H9 (cell line): Measurements from ENCODE around the gene RNF220. TPM values are rescaled to one million over a fixed set of nuclear protein-coding genes. Genes with fewer than 3 reads are reported as not detected.
"Not testable (repeated sequence)": the region's sequence is repeated elsewhere in the genome, so short reads cannot be mapped to it uniquely, and the experiment has no call there.

Experiments
- DNase-seq: peaks from one replicate; pipeline ENCODE4 v3.0.0-alpha.2; 2017
- H2AFZ ChIP-seq: one replicate; pipeline ENCODE4 v1.6.1; 2013; ENCODE audit warnings: mild to moderate bottlenecking, low read length, control low read depth, moderate library complexity
- H2AK5ac ChIP-seq: 2 replicates; pipeline ENCODE4 v1.6.1; 2013; ENCODE audit warnings: low read length, control low read depth, mixed read lengths; ENCODE audit not compliant: insufficient read length
- H2BK120ac ChIP-seq: one replicate; pipeline ENCODE4 v1.6.1; 2013; ENCODE audit warnings: low read depth, mild to moderate bottlenecking, low read length, control low read depth, inconsistent platforms; ENCODE audit not compliant: poor library complexity, severe bottlenecking
- H2BK12ac ChIP-seq: 2 replicates; pipeline ENCODE4 v1.6.1; 2013; ENCODE audit warnings: low read length, control low read depth, mixed read lengths, low read depth; ENCODE audit not compliant: insufficient read length
- H2BK15ac ChIP-seq: 2 replicates; pipeline ENCODE4 v1.6.1; 2013; ENCODE audit warnings: low read depth, low read length, control low read depth
- H2BK20ac ChIP-seq: one replicate; pipeline ENCODE4 v1.6.1; 2013; ENCODE audit warnings: low read depth, mild to moderate bottlenecking, low read length, control low read depth, inconsistent platforms; ENCODE audit not compliant: poor library complexity, severe bottlenecking
- H2BK5ac ChIP-seq: 2 replicates; pipeline ENCODE4 v1.6.1; 2013; ENCODE audit warnings: low read length, control low read depth, mixed read lengths; ENCODE audit not compliant: insufficient read length
- H3K14ac ChIP-seq: 2 replicates; pipeline ENCODE4 v1.6.1; 2013; ENCODE audit warnings: low read length, control low read depth; ENCODE audit not compliant: insufficient read depth
- H3K18ac ChIP-seq: 2 replicates; pipeline ENCODE4 v1.6.1; 2013; ENCODE audit warnings: low read depth, mild to moderate bottlenecking, mixed read lengths, low read length, control low read depth; ENCODE audit not compliant: insufficient read length
- H3K23ac ChIP-seq: 2 replicates; pipeline ENCODE4 v1.6.1; 2013; ENCODE audit warnings: low read length, control low read depth, mixed read lengths, low read depth; ENCODE audit not compliant: insufficient read length
- H3K23me2 ChIP-seq: 2 replicates; pipeline ENCODE4 v1.6.1; 2013; ENCODE audit warnings: low read depth, mild to moderate bottlenecking, mixed read lengths, low read length, control low read depth; ENCODE audit not compliant: insufficient read length, poor library complexity, severe bottlenecking
- H3K27ac ChIP-seq: 2 replicates; pipeline ENCODE4 v1.5.1; 2013; ENCODE audit warnings: low read length, control low read depth, mixed read lengths, low read depth; ENCODE audit not compliant: insufficient read length
- H3K27me3 ChIP-seq: 2 replicates; pipeline ENCODE4 v1.6.1; 2013; ENCODE audit warnings: low read length, control low read depth, inconsistent platforms; ENCODE audit not compliant: insufficient read depth
- H3K4ac ChIP-seq: 2 replicates; pipeline ENCODE4 v1.6.1; 2013; ENCODE audit warnings: low read depth, mild to moderate bottlenecking, control low read depth, inconsistent platforms, low read length, moderate library complexity
- H3K4me1 ChIP-seq: 2 replicates; pipeline ENCODE4 v1.6.1; 2013; ENCODE audit warnings: low read length, control low read depth, inconsistent platforms; ENCODE audit not compliant: insufficient read depth
- H3K4me2 ChIP-seq: 2 replicates; pipeline ENCODE4 v1.6.1; 2013; ENCODE audit warnings: low read length, control low read depth, mixed read lengths; ENCODE audit not compliant: insufficient read length, insufficient read depth
- H3K56ac ChIP-seq: 2 replicates; pipeline ENCODE4 v1.6.1; 2013; ENCODE audit warnings: low read depth, mild to moderate bottlenecking, mixed read lengths, low read length, control low read depth; ENCODE audit not compliant: insufficient read length
- H3K79me1 ChIP-seq: 2 replicates; pipeline ENCODE4 v1.6.1; 2013; ENCODE audit warnings: low read depth, mild to moderate bottlenecking, moderate library complexity, low read length, control low read depth, inconsistent platforms; ENCODE audit not compliant: insufficient read depth, poor library complexity, severe bottlenecking
- H3K79me2 ChIP-seq: 2 replicates; pipeline ENCODE4 v1.6.1; 2013; ENCODE audit warnings: low read length, control low read depth, inconsistent platforms; ENCODE audit not compliant: insufficient read depth
- H3K9ac ChIP-seq: 2 replicates; pipeline ENCODE4 v1.6.1; 2013; ENCODE audit warnings: low read length, control low read depth, mixed read lengths; ENCODE audit not compliant: insufficient read length; ENCODE audit errors: extremely low read depth
- H3K9me3 ChIP-seq: one replicate; pipeline ENCODE4 v1.6.1; 2013; ENCODE audit warnings: low read depth, low read length, inconsistent platforms; ENCODE audit not compliant: control insufficient read depth
- H3T11ph ChIP-seq: one replicate; pipeline ENCODE4 v1.6.1; 2013; ENCODE audit warnings: mild to moderate bottlenecking, low read length, control low read depth, inconsistent platforms
- H4K20me1 ChIP-seq: one replicate; pipeline ENCODE4 v1.6.1; 2013; ENCODE audit not compliant: control insufficient read depth, insufficient read length, insufficient read depth
- H4K5ac ChIP-seq: 2 replicates; pipeline ENCODE4 v1.6.1; 2013; ENCODE audit warnings: low read depth, mild to moderate bottlenecking, mixed read lengths, low read length, control low read depth; ENCODE audit not compliant: insufficient read length
- H4K8ac ChIP-seq: replicated peaks from 2 replicates; pipeline ENCODE4 v1.6.1; 2013; ENCODE audit warnings: low read length, control low read depth, mixed read lengths, low read depth; ENCODE audit not compliant: insufficient read length
- H4K91ac ChIP-seq: 2 replicates; pipeline ENCODE4 v1.6.1; 2013; ENCODE audit warnings: low read depth, mild to moderate bottlenecking, moderate library complexity, mixed read lengths, low read length, control low read depth; ENCODE audit not compliant: insufficient read length
- H3K27ac Mint-ChIP-seq, 3 experiments: 2 replicates in 2 of 3; 3 replicates in 1 of 3; pipeline ENCODE4 v1.8.0; 2020 to 2021; ENCODE audit warnings: mixed read lengths in 3 of 3, mild to moderate bottlenecking in 1 of 3, moderate library complexity in 1 of 3
- H3K27me3 Mint-ChIP-seq: 2 replicates; pipeline ENCODE4 v1.8.0; 2021; ENCODE audit warnings: low read depth, mild to moderate bottlenecking, moderate library complexity, mixed read lengths
- H3K36me3 Mint-ChIP-seq, 3 experiments: 2 replicates in 2 of 3; 3 replicates in 1 of 3; pipeline ENCODE4 v1.8.0; 2020 to 2021; ENCODE audit warnings: low read depth in 3 of 3, mixed read lengths in 3 of 3; ENCODE audit not compliant: insufficient read depth in 1 of 3
- H3K4me1 Mint-ChIP-seq, 2 experiments: 2 replicates each; pipeline ENCODE4 v1.8.0; 2020; ENCODE audit warnings: mixed read lengths in 2 of 2
- H3K4me3 Mint-ChIP-seq, 2 experiments: 2 replicates in 1 of 2; 3 replicates in 1 of 2; pipeline ENCODE4 v1.8.0; 2020 to 2021; ENCODE audit warnings: mild to moderate bottlenecking in 2 of 2, mixed read lengths in 2 of 2, moderate library complexity in 1 of 2
- H3K9me3 Mint-ChIP-seq, 2 experiments: 2 replicates in 1 of 2; 3 replicates in 1 of 2; pipeline ENCODE4 v1.8.0; 2020; ENCODE audit warnings: mild to moderate bottlenecking in 2 of 2, mixed read lengths in 2 of 2, moderate library complexity in 1 of 2
- WGBS: extraction: QIAGEN DNeasy Blood & Tissue Kit; methylation state at CpG from one replicate; pipeline ENCODE4 v1.1.7; 2013; ENCODE audit warnings: missing lambda C conversion rate, low lambda C conversion rate, mixed read lengths; ENCODE audit not compliant: insufficient read length; ENCODE audit errors: extremely low coverage; 5-methylcytosine and 5-hydroxymethylcytosine counted together
- total RNA-seq: library from RNA; stranded (reverse); gene quantifications from 2 replicates; pipeline ENCODE4 v1.2.1, GENCODE V29; 2021
- TF ChIP-seq, protein P1 (sequence below): fragments of 200-600 bp; sonication (generic); conservative IDR thresholded peaks from 3 replicates; pipeline ENCODE4 v1.8.0; 2021; ENCODE audit warnings: antibody characterized with exemption, mild to moderate bottlenecking

RNF220 gene
- total RNA-seq, 1 experiment from 2014 or later: 109 TPM

DNA sequence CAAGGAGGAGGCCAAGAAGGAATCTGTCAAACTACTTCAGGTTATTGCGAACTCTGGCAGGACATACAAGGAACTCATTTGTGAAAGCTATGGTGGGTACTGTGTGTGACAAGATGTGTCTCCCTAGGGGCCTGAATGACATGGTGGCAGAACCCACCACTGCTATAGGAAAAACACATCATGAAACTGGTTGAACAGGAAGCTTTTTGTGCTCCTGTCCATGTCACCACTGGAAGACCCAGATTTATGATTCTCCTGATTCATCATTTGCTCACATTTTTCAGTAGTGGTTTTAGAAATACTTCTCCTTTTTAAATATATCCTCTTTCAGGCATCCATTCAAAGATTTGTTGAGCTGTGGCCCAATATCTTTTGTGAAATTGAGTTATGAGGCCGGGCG, 293.1 kb downstream of the RNF220 start:
- Histone ChIP-seq H2BK5ac (no peak overlapping the region), H3K79me2 (no peaks in the 10 kb centered on the region), H3K18ac (no peak overlapping the region), H3K9ac (no peak overlapping the region), H3K23me2 (no peaks in the 10 kb centered on the region), H4K91ac (no peak overlapping the region), H3K27ac (no peak overlapping the region), H2AK5ac (no peak overlapping the region), H3K56ac (no peak overlapping the region), H4K20me1 (no peaks in the 10 kb centered on the region), H4K5ac (no peak overlapping the region), H3T11ph (no peak overlapping the region), H4K8ac (no peak overlapping the region), H3K9me3 (no peaks in the 10 kb centered on the region), H3K4ac (no peak overlapping the region), H3K79me1 (no peaks in the 10 kb centered on the region), H3K23ac (no peak overlapping the region), H3K4me2 (no peak overlapping the region), H2BK15ac (no peak overlapping the region), H3K27me3 (no peaks in the 10 kb centered on the region), H2AFZ (no peak overlapping the region), H2BK120ac (no peak overlapping the region), H2BK20ac (no peak overlapping the region), H2BK12ac (no peak overlapping the region), H3K4me1 (no peaks in the 10 kb centered on the region), H3K14ac (no peak overlapping the region)
- peaks cover 0 to 9% of the 10 kb centered on the region in 2 experiments; a peak in 2 of 4 replicates for H3K4me1 Mint-ChIP-seq
- no peak overlapping the region for H3K4me3 Mint-ChIP-seq
- peaks cover 5% of the 10 kb centered on the region for H3K27me3 Mint-ChIP-seq
- H3K9me3 Mint-ChIP-seq: no peaks in the 10 kb centered on the region
- no peak for DNase-seq
- TF ChIP-seq, protein P1, sequence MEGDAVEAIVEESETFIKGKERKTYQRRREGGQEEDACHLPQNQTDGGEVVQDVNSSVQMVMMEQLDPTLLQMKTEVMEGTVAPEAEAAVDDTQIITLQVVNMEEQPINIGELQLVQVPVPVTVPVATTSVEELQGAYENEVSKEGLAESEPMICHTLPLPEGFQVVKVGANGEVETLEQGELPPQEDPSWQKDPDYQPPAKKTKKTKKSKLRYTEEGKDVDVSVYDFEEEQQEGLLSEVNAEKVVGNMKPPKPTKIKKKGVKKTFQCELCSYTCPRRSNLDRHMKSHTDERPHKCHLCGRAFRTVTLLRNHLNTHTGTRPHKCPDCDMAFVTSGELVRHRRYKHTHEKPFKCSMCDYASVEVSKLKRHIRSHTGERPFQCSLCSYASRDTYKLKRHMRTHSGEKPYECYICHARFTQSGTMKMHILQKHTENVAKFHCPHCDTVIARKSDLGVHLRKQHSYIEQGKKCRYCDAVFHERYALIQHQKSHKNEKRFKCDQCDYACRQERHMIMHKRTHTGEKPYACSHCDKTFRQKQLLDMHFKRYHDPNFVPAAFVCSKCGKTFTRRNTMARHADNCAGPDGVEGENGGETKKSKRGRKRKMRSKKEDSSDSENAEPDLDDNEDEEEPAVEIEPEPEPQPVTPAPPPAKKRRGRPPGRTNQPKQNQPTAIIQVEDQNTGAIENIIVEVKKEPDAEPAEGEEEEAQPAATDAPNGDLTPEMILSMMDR: no peak
- H3K36me3 Mint-ChIP-seq: no peaks in the 10 kb centered on the region
- WGBS: no CpG with 5 or more reads among the region's 3 CpGs
- no peak overlapping the region for H3K27ac Mint-ChIP-seq

DNA sequence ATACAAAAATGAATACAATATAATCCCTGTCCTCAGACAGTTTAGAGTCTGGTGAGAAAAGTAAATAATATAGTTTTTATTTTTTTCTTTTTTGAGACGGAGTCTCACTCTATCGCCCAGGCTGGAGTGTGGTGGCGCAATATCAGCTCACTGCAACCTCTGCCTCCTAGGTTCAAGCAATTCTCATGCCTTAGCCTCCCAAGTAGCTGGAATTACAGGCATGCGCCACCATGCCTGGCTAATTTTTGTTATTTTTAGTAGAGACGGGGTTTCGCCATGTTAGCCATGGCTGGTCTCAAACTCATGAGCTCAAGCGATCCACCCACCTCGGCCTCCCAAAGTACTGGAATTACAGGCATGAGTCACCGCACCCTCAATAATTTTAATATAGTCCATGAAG, 294.3 kb downstream of the RNF220 start:
- not testable (repeated sequence) for H3K9me3 Mint-ChIP-seq, H3K4me3 Mint-ChIP-seq

More for the DNA sequence above, 294.3 kb downstream of the RNF220 start:
- not testable (repeated sequence) for H2AK5ac ChIP-seq, H2BK12ac ChIP-seq, H3K23ac ChIP-seq, H3K14ac ChIP-seq, H3K4me2 ChIP-seq, H4K91ac ChIP-seq, DNase-seq, H2BK15ac ChIP-seq, H2AFZ ChIP-seq, H3K27ac Mint-ChIP-seq, H3K4ac ChIP-seq, H3K23me2 ChIP-seq, H4K8ac ChIP-seq, H3K9me3 ChIP-seq, H3K27me3 ChIP-seq, H3K4me1 Mint-ChIP-seq, H3K79me1 ChIP-seq, H3K27ac ChIP-seq, H4K5ac ChIP-seq, H3K36me3 Mint-ChIP-seq, H3T11ph ChIP-seq, H3K79me2 ChIP-seq, H4K20me1 ChIP-seq, H3K27me3 Mint-ChIP-seq, H3K18ac ChIP-seq, H3K9ac ChIP-seq, H2BK120ac ChIP-seq, H3K4me1 ChIP-seq, H2BK20ac ChIP-seq, H3K56ac ChIP-seq, H2BK5ac ChIP-seq
- no CpG with 5 or more reads among the region's 9 CpGs for WGBS
